ENCODE measurements around the gene PATL2. TPM values are rescaled to one million over a fixed set of nuclear protein-coding genes. Genes with fewer than 3 reads are reported as not detected.
"Not testable (repeated sequence)": the region's sequence is repeated elsewhere in the genome, so short reads cannot be mapped to it uniquely, and the experiment has no call there.

The PATL2 gene
- total RNA-seq, 1 donor from 2014 or later = not detected

DNA sequence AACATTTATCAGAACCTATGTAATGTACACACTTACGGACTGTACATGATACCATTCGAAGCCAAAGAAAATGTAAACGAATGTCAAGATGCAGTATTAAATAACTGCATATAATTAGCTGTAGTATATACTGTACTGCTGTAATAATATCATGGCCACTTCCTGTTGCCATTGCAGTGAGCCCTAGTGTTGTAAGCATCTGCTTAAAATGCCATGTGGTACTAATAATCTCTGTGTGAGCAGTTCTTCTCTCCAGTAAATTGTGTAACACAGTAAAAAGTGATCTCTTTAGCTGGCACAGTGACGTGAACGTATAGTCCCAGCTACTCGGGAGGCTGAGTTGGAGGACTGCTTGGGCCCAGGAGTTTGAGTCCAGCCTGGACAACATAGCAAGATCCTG, 56.3 kb downstream of the PATL2 start:
- no peak for DNase-seq (ENCODE audit: low read depth in 2 of 2)

DNA sequence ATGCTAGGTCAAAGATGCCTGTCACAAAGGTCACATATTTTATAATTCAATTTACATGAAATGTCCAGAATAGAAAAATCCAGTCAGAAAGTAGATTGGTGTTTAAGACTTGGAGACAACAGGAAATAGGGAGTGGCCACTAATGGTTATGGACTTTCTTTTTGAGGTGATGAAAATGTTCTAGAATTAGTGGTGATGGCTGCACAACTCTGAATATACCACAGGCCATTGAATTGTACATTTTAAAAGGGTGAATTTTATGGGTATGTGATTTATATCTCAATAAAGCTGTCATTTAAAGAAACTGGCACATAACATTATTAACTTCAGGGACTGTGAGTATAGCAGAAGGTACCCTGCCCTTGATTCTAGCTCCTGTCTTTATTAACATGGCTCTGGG, 63.5 kb downstream of the PATL2 start:
- DNase-seq (ENCODE audit: low read depth in 2 of 2) = no peak

DNA sequence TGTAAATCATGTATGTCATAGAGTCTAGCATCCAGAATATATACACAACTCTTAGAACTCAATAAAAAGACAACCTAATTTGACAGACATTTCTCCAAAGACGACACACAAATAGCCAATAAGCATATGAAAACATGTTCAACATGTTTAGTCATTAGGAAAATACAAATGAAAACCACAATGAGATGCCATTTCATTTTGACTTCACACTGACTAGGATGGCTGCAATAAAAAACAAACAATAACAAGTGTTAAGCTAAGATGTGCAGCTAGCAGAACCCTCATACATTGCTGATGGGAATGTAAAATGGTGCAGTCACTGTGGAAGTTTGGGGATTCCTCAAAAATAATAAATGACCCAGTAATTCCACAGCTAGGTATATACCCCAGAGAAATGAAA, 64.1 kb downstream of the PATL2 start:
- DNase-seq (ENCODE audit: low read depth in 2 of 2) = no peak

DNA sequence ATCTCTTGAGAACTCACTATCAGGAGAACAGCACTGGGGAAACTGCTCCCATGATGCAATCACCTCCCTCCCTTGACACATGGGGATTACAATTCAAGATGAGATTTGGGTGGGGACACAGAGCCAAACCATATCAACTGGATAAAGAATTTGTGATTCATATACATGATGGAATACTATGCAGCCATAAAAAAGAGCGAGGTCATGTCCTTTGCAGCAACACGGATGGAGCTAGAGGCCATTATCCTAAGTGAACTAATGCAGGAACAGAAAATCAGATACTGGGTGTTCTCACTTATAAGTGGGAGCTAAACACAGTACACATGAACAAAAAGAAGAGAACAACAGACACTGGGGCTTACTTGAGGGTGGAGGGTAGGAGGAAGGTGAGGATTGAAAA, 64.7 kb downstream of the PATL2 start:
- DNase-seq (ENCODE audit: low read depth in 2 of 2) = no peak

DNA sequence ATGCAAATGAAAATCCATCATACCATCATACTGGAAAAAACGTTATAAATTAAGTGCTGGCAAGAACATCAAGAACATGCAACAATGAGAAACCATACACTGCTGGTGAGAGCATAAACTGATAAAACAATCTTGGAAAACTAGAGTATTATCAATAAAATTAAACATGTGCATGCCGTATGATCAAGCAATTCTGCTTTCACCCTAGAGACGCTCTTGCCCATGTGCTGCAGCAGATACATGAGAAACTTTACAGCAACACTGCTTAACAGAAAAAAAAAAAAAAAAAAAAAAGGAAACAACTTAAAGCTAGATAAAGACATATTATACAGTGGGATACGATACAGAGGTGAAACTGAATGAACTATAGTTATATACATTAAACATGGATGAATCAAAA, 69.5 kb downstream of the PATL2 start:
- DNase-seq (ENCODE audit: low read depth in 2 of 2) = no peak

DNA sequence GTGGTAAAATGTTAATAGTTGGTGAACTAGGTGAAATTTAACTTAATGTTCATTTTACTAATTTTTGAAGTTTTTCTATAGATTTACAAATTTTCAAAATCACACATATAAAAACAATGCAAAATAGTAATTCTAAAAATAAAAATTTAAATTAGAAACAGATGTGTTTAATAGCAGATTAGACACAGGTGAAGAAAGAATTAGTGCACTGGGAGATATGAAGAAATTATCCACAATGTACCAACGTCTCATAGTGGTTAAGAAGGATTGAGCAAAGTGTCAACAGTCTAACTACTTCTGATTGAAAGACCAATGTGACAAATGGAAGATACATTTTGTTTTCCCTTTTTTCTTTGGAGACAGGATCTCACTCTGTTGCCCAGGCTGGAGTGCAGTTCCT, 74.1 kb downstream of the PATL2 start:
- no peak for DNase-seq (ENCODE audit: low read depth in 2 of 2)

DNA sequence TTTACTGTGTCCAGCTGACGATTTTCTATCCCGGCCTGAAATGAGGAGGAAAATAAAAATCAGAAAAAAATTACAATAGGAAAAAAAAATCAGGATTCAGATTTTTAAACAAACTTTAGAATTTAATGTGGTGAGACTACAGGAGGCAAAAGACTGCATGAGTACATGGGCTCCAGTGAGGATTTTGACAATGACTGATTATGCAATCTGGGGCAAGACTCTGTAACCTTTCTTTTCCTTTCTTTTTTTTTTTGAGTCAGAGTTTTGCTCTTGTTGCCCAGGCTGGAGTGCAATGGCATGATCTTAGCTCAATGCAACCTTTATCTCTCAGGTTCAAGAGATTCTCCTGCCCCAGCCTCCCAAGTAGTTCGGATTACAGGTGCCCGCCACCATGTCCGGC, 77.5 kb downstream of the PATL2 start:
- DNase-seq (ENCODE audit: low read depth in 2 of 2) = peak; percentile 12 to 58

DNA sequence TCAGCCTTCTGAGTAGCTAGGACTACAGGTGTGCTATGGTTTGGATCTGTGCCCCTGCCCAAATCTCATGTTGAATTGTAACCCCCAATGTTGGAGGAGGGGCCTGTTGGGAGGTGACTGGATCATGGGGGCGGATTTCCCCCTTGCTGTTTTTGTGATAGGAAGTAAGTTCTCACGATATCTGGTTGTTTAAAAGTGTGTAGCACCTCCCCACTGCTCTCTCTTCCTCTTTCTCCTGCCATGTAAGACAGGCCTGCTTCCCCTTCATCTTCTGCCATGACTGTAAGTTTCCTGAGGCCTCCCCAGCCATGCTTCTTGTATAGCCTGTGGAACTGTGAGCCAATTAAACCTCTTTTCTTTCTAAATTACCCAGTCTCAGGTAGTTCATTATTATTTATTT, 85.8 kb downstream of the PATL2 start:
- not testable (repeated sequence) for DNase-seq (ENCODE audit: low read depth in 2 of 2)

DNA sequence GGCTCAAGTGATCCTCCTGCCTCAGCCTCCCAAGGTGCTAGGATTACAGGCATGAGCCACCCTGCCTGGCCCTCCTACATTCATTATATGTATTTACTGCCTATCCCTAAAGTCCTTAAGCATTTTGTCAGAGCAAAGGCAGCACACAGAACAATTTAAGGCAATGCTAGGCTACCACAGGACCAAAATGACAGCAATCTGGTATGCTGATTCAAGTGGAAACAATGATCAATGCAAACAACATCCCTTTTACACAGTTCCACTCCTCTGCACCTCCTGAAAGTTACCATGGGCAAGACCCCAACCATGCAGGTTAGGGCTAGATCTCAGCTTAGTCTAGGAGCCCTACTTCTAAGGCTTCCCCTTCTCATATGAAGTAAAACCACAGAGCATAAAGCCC, 87.9 kb downstream of the PATL2 start:
- DNase-seq (ENCODE audit: low read depth in 2 of 2) = no peak

DNA sequence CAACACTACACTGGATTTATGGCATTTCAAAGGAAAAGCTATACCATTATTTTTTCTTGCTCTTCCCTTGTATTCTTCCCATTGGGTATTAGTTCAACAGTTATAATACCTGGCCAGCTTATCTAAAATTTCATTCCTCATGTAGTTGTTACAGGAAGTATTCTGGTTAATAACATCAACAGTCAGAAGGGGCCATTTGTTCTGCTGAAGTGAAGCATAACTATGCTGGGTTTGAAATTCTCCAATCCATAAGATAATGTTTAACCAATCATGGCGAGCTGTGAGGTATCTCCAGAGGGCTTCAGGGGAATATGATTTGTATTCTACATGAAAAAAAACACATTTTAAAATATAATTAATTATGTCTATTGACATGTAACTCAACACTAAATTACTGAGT, 91.0 kb downstream of the PATL2 start:
- DNase-seq (ENCODE audit: low read depth in 2 of 2) = no peak

DNA sequence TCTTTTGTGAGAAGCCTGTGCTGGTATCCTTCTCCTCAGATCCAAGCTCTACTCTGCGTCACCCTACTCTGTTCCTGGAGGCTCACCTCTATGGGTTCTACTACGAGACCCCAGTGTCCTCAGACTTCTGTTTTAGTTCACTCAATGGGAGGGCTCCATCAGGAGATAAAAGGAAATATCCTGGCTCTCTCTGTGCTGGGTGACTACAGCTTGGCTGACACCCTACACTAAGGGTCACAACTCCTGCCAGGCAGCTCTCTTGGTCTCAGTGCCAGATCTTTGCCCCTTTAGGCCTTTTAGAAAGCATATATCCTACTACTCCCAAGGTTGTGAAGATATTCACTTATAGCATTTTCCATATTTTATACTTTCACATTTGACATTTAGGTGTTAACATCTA, 94.1 kb downstream of the PATL2 start:
- no peak for DNase-seq (ENCODE audit: low read depth in 2 of 2)

Other genes with a start within 250 kb of the PATL2 start
- 33.6 and 39.3 TPM in 2 replicates for gene EIF3J, start 174.2 kb downstream of the PATL2 start, total RNA-seq
- 23.5 and 29.8 TPM in 2 replicates for gene SPG11, start 47.7 kb downstream of the PATL2 start, total RNA-seq
- gene B2M, start 194 bp upstream of the PATL2 start, total RNA-seq = 1,882 and 2,489 TPM in 2 replicates
- gene TRIM69, start 25.2 kb upstream of the PATL2 start, total RNA-seq = 6.1 and 8.5 TPM in 2 replicates
- gene TERB2, start 245.4 kb upstream of the PATL2 start, total RNA-seq = not detected in 2 replicates

Data from lung microvascular endothelial cell (primary cell).